ENCODE results near the gene NKAIN2. TPM values are rescaled to one million over a fixed set of nuclear protein-coding genes. Genes with fewer than 3 reads are reported as not detected.
"Not testable (repeated sequence)": the region's sequence is repeated elsewhere in the genome, so short reads cannot be mapped to it uniquely, and the experiment has no call there.

NKAIN2 gene
- total RNA-seq, 2 donors from 2014 or later: not detected

- H3K27ac Mint-ChIP-seq; H3K36me3 Mint-ChIP-seq (ENCODE audit: low read depth); H3K27me3 Mint-ChIP-seq; H3K9me3 Mint-ChIP-seq; H3K4me3 Mint-ChIP-seq; ATAC-seq (replicated peaks); H3K4me1 Mint-ChIP-seq: not testable (repeated sequence)
These were observed 908.9 kb downstream of the NKAIN2 start for GRCh38 chr6:124712532-124712931.

- H3K27ac Mint-ChIP-seq: no peak overlapping the region
- H3K27me3 Mint-ChIP-seq: no peaks in the 10 kb centered on the region
- H3K4me3 Mint-ChIP-seq: no peak overlapping the region
- no peaks in the 10 kb centered on the region for H3K4me1 Mint-ChIP-seq
- H3K36me3 Mint-ChIP-seq (ENCODE audit: low read depth): no peaks in the 10 kb centered on the region
- ATAC-seq (replicated peaks): no peak
- H3K9me3 Mint-ChIP-seq: no peaks in the 10 kb centered on the region
These were observed 911.1 kb downstream of the NKAIN2 start for GRCh38 chr6:124714728-124715127.

- H3K4me1 Mint-ChIP-seq: no peaks in the 10 kb centered on the region
- no peak for ATAC-seq (replicated peaks)
- H3K4me3 Mint-ChIP-seq: no peak overlapping the region
- no peak overlapping the region for H3K27ac Mint-ChIP-seq
- H3K36me3 Mint-ChIP-seq (ENCODE audit: low read depth): no peaks in the 10 kb centered on the region
- no peaks in the 10 kb centered on the region for H3K27me3 Mint-ChIP-seq
- no peaks in the 10 kb centered on the region for H3K9me3 Mint-ChIP-seq
These were observed 916.2 kb downstream of the NKAIN2 start for GRCh38 chr6:124719913-124720312.

GRCh38 chr6:124721331-124721730 is 917.7 kb downstream of the NKAIN2 start:
- H3K4me3 Mint-ChIP-seq: no peak overlapping the region
- no peaks in the 10 kb centered on the region for H3K36me3 Mint-ChIP-seq (ENCODE audit: low read depth)
- ATAC-seq (replicated peaks): no peak
- no peak overlapping the region for H3K27ac Mint-ChIP-seq
- H3K27me3 Mint-ChIP-seq: peaks cover 3% of the 10 kb centered on the region
- H3K9me3 Mint-ChIP-seq: peaks cover 3% of the 10 kb centered on the region
- no peaks in the 10 kb centered on the region for H3K4me1 Mint-ChIP-seq

GRCh38 chr6:124722141-124722878 is 918.6 kb downstream of the NKAIN2 start:
- peaks cover 3% of the 10 kb centered on the region for H3K27me3 Mint-ChIP-seq
- no peaks in the 10 kb centered on the region for H3K4me1 Mint-ChIP-seq
- no peak for ATAC-seq (replicated peaks)
- no peaks in the 10 kb centered on the region for H3K36me3 Mint-ChIP-seq (ENCODE audit: low read depth)
- peaks cover 3% of the 10 kb centered on the region for H3K9me3 Mint-ChIP-seq
- H3K27ac Mint-ChIP-seq: no peak overlapping the region
- no peak overlapping the region for H3K4me3 Mint-ChIP-seq

GRCh38 chr6:124723671-124724070 is 920.0 kb downstream of the NKAIN2 start:
- Mint-ChIP-seq H3K36me3 (ENCODE audit: low read depth) (no peaks in the 10 kb centered on the region), H3K4me1 (no peaks in the 10 kb centered on the region), H3K9me3 (peaks cover 3% of the 10 kb centered on the region), H3K27ac (no peak overlapping the region), H3K4me3 (no peak overlapping the region), H3K27me3 (peaks cover 3% of the 10 kb centered on the region)
- ATAC-seq (replicated peaks): no peak

GRCh38 chr6:124737804-124738203 is 934.1 kb downstream of the NKAIN2 start:
- not testable (repeated sequence) for H3K36me3 Mint-ChIP-seq (ENCODE audit: low read depth)

GRCh38 chr6:124738482-124738881 is 934.8 kb downstream of the NKAIN2 start:
- Mint-ChIP-seq H3K27me3 (no peaks in the 10 kb centered on the region), H3K27ac (no peak overlapping the region), H3K4me1 (no peaks in the 10 kb centered on the region), H3K9me3 (peaks cover 3% of the 10 kb centered on the region), H3K36me3 (ENCODE audit: low read depth) (no peaks in the 10 kb centered on the region), H3K4me3 (no peak overlapping the region)
- no peak for ATAC-seq (replicated peaks)

More at GRCh38 chr6:124737804-124738203, 934.1 kb downstream of the NKAIN2 start:
- H3K27me3 Mint-ChIP-seq; H3K27ac Mint-ChIP-seq; ATAC-seq (replicated peaks); H3K4me1 Mint-ChIP-seq; H3K9me3 Mint-ChIP-seq; H3K4me3 Mint-ChIP-seq: not testable (repeated sequence)

GRCh38 chr6:124741341-124741740 is 937.7 kb downstream of the NKAIN2 start:
- Mint-ChIP-seq H3K9me3 (peaks cover 3% of the 10 kb centered on the region), H3K4me1 (no peaks in the 10 kb centered on the region), H3K36me3 (ENCODE audit: low read depth) (no peaks in the 10 kb centered on the region), H3K4me3 (no peak overlapping the region), H3K27ac (no peak overlapping the region), H3K27me3 (no peaks in the 10 kb centered on the region)
- no peak for ATAC-seq (replicated peaks)

- peaks cover 3% of the 10 kb centered on the region for H3K9me3 Mint-ChIP-seq
- no peaks in the 10 kb centered on the region for H3K36me3 Mint-ChIP-seq (ENCODE audit: low read depth)
- no peak overlapping the region for H3K27ac Mint-ChIP-seq
- no peaks in the 10 kb centered on the region for H3K27me3 Mint-ChIP-seq
- no peak for ATAC-seq (replicated peaks)
- no peaks in the 10 kb centered on the region for H3K4me1 Mint-ChIP-seq
- H3K4me3 Mint-ChIP-seq: no peak overlapping the region
These were observed 939.3 kb downstream of the NKAIN2 start for GRCh38 chr6:124742971-124743370.

GRCh38 chr6:124743420-124743819 is 939.8 kb downstream of the NKAIN2 start:
- peaks cover 3% of the 10 kb centered on the region for H3K9me3 Mint-ChIP-seq
- H3K36me3 Mint-ChIP-seq (ENCODE audit: low read depth): no peaks in the 10 kb centered on the region
- H3K4me1 Mint-ChIP-seq: no peaks in the 10 kb centered on the region
- H3K27ac Mint-ChIP-seq: no peak overlapping the region
- ATAC-seq (replicated peaks): no peak
- H3K4me3 Mint-ChIP-seq: no peak overlapping the region
- no peaks in the 10 kb centered on the region for H3K27me3 Mint-ChIP-seq

GRCh38 chr6:124747349-124747748 is 943.7 kb downstream of the NKAIN2 start:
- no peak for ATAC-seq (replicated peaks)

GRCh38 chr6:124748778-124749177 is 945.1 kb downstream of the NKAIN2 start:
- no peak overlapping the region for H3K27ac Mint-ChIP-seq
- H3K9me3 Mint-ChIP-seq: peaks cover 9% of the 10 kb centered on the region
- H3K27me3 Mint-ChIP-seq: peaks cover 4% of the 10 kb centered on the region
- ATAC-seq (replicated peaks): no peak
- no peaks in the 10 kb centered on the region for H3K4me1 Mint-ChIP-seq
- H3K36me3 Mint-ChIP-seq (ENCODE audit: low read depth): no peaks in the 10 kb centered on the region
- H3K4me3 Mint-ChIP-seq: no peak overlapping the region

More at GRCh38 chr6:124747349-124747748, 943.7 kb downstream of the NKAIN2 start:
- Mint-ChIP-seq H3K27me3 (peaks cover 2% of the 10 kb centered on the region), H3K9me3 (peaks cover 7% of the 10 kb centered on the region), H3K4me1 (no peaks in the 10 kb centered on the region), H3K36me3 (ENCODE audit: low read depth) (no peaks in the 10 kb centered on the region), H3K27ac (no peak overlapping the region), H3K4me3 (no peak overlapping the region)

GRCh38 chr6:124753001-124753400 is 949.3 kb downstream of the NKAIN2 start:
- Mint-ChIP-seq H3K9me3 (peaks cover 9% of the 10 kb centered on the region), H3K27me3 (peaks cover 7% of the 10 kb centered on the region), H3K4me3 (no peak overlapping the region), H3K4me1 (no peaks in the 10 kb centered on the region), H3K36me3 (ENCODE audit: low read depth) (no peaks in the 10 kb centered on the region), H3K27ac (no peak overlapping the region)
- ATAC-seq (replicated peaks): no peak

- ATAC-seq (replicated peaks): no peak
- Mint-ChIP-seq H3K36me3 (ENCODE audit: low read depth) (no peaks in the 10 kb centered on the region), H3K4me1 (no peaks in the 10 kb centered on the region), H3K27ac (no peak overlapping the region), H3K4me3 (no peak overlapping the region), H3K27me3 (peaks cover 7% of the 10 kb centered on the region), H3K9me3 (peaks cover 9% of the 10 kb centered on the region)
These were observed 950.0 kb downstream of the NKAIN2 start for GRCh38 chr6:124753562-124754105.

All from activated T-helper 17 cell treated with anti-CD3 and anti-CD28 coated beads, Interleukin-2, amount 50 U/mL, for 72 hours (primary cell).